HL-60 (cell line): Measurements from ENCODE around the gene FBXO2.

Experiments
- CTCF ChIP-seq: IDR thresholded peaks from one replicate; pipeline ENCODE4 v1.5.1; 2011; ENCODE audit warnings: low read length, control low read depth, inconsistent platforms; ENCODE audit not compliant: insufficient read depth
- GABPA ChIP-seq: IDR thresholded peaks from 2 replicates; pipeline ENCODE4 v1.6.1; 2012; ENCODE audit warnings: low read depth
- POLR2AphosphoS5 ChIP-seq: IDR thresholded peaks from 2 replicates; pipeline ENCODE4 v1.6.1; 2012; ENCODE audit warnings: low read depth
- REST ChIP-seq: IDR thresholded peaks from 2 replicates; pipeline ENCODE4 v1.6.1; 2012; ENCODE audit warnings: low read depth; ENCODE audit not compliant: insufficient replicate concordance
- SPI1 ChIP-seq: IDR thresholded peaks from 2 replicates; pipeline ENCODE4 v1.6.1; 2012; ENCODE audit warnings: low read depth, mild to moderate bottlenecking, borderline replicate concordance

DNA sequence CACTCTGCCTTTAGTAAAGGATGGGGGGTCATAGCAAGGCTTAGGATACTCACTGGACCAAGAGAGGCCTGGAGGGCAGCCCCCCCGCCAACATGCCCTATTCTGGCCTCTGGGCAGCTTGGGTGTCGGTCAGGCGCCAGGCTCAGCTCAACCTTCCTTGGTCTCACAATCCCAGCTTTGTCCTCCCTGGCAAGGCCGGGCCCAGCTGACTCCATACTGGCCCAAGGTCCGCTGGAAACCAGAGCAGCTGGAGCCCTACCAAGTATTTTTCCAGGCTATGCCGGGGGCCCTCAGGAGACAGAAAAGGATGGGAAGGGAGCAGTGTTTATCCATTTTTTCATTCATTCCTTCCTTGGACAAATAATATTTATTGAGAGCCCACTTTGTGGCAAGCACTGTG is 6.2 kb downstream of the FBXO2 start:
- TF ChIP-seq CTCF (no peak), POLR2AphosphoS5 (no peak), GABPA (no peak), REST (no peak), SPI1 (no peak)
